Nucleus accumbens (tissue), 56 donors: ENCODE measurements around the gene TNKS1BP1.

Experiments used
- DNase-seq, 56 donors: peaks; one replicate each; lab custom pipeline; 2025; lab: John Stamatoyannopoulos, UW

The TNKS1BP1 gene

GRCh38 chr11:57274904-57275498 lies 49.8 kb downstream of the TNKS1BP1 start:
- no peak for DNase-seq

GRCh38 chr11:57273448-57274058 lies 51.2 kb downstream of the TNKS1BP1 start:
- no peak for DNase-seq

GRCh38 chr11:57269571-57270021 lies 55.2 kb downstream of the TNKS1BP1 start:
- DNase-seq = no peak

DNA sequence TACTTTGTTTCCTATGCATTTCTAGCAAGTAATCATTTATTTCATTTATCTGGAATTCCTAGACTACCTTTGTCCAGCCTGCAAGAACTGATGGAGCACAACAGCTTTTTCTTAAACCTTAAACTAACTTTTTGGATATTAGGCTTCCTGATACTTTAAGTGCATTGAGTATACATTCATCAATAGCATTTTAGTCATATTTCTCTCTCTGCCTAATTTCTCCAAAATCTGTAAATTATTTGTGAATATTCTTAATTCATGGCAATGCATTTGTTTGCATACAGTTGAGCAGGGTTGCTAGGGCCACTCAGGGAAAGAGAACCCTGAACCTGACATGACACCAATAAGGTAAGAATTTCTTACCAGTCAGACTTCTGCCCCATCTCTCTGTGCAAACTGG lies 58.6 kb downstream of the TNKS1BP1 start:
- DNase-seq = no peak

- DNase-seq = no peak
These were observed 61.4 kb downstream of the TNKS1BP1 start for GRCh38 chr11:57263351-57263750.

- no peak for DNase-seq
These were observed 62.6 kb downstream of the TNKS1BP1 start for GRCh38 chr11:57262157-57262556.

DNA sequence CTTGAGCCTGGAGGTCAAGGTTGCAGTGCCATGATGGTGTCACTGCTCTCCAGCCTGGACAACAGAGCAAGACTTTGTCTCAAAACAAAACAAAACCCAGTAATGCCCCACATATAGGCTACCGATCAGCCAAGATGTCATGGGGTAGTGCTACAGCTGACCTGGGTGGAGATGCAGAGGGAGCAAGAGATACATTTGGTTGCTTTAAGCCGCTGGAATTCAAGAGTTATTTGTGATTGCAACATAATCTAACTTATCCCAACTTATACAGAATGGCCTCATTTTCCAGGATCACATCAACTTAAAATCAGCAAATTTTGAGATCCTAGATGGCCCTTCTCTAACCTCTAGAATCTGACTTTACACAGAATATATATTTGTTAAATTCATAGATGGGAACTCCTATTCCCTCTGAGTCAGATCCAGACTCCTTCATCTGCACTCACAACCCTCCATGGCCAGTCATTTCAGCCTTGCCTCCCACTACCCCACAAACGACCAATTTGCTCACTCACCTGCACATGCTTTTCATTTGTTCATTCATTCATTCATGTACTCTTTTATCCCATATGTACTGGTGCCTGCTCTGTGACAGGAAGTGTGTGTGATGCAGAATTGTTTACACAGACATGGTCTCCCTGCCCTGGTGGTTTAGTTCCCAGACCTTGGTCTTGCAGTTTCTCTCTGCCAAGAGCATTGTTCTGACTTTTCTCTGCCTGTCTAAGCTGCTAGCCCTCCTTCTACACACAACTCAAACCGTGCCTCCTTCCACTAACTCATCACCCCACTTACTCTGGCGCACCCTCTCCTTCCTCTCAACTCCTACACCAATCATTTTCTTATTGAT lies 63.6 kb downstream of the TNKS1BP1 start:
- DNase-seq = no peak

- no peak for DNase-seq
These were observed 68.6 kb downstream of the TNKS1BP1 start for GRCh38 chr11:57256119-57256518.

DNA sequence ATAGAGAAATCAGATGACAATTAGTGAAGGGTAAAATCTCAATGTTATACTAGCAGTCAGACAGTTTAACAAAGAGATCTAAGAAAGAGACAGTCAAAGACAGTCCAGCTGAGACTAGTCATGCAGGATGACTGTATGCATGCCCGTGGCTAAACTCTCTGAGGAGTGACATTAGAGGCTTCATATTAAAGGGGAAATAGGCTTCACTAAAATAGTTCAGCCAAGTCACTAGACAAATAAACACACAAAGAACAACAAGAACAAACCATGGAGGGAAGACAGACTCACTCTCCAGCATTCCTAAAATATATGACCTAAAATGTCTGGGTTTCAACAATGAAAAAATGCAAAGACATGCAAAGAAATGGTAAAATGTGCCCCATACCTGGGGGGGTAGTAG lies 69.1 kb downstream of the TNKS1BP1 start:
- no peak for DNase-seq

- DNase-seq = no peak
These were observed 70.1 kb downstream of the TNKS1BP1 start for GRCh38 chr11:57254631-57255030.

GRCh38 chr11:57251491-57252104 lies 73.2 kb downstream of the TNKS1BP1 start:
- no peak for DNase-seq

GRCh38 chr11:57251037-57251436 lies 73.7 kb downstream of the TNKS1BP1 start:
- no peak for DNase-seq
